Activated gamma-delta T cell treated with Interleukin-2 at 50 U/mL for 16 hours (primary cell): ENCODE results near the gene DPM2.

Experiments used
- DNase-seq: peaks from one replicate; pipeline ENCODE4 v3.0.0-alpha.2; 2020

Gene DPM2, protein sequence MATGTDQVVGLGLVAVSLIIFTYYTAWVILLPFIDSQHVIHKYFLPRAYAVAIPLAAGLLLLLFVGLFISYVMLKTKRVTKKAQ

GRCh38 chr9:127937388-127938297 lies at the start of gene DPM2:
DPM2 (minus strand) TSS chr9:127937854; CDS start chr9:127937820, 34 bp downstream.
- peak; percentile 83 for DNase-seq

DNA sequence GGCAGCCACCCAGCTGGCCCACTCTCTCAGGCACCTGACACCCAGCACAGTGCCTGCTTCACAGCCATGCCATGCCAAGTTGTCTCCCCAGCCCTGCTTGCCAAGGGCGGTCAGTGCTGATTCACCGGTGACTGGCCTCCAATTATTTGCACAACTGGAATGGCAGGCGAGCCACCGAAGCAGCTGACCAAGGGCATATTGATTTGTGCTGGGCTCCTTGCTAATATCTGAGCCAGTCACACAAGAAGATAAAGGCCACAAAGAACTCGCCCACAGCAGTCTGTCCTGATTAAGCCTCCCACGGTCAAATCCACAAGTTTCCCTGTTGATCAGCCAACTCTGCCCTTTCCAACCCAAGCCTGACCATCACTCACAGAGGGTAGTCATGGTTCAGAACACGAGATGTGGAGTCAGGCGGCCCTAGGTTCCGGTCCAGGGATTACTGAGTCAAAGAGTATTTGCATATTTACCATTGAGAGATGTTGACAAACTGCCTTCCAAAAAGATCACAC lies 49.5 kb upstream of the DPM2 start:
- DNase-seq, result no peak

DNA sequence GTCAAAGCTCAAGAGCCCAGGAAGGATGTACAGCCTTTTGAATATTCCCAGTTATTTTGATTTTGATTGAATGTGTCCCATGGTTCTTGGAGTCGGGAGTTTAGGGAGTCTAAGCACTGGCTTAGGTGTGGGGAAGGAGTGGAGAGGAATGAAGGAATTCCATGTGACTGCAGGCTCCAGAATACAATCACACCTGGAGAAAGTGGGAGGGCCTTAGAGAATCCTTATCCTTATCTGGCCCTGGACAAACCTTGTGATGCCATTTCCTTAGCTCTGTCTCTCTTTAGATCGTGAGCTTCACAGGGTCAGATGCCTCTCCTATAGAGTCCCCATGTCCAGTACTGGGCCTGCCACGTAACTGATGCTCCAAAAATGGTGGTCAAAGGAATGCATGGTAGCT lies 47.4 kb upstream of the DPM2 start:
- no peak for DNase-seq

DNA sequence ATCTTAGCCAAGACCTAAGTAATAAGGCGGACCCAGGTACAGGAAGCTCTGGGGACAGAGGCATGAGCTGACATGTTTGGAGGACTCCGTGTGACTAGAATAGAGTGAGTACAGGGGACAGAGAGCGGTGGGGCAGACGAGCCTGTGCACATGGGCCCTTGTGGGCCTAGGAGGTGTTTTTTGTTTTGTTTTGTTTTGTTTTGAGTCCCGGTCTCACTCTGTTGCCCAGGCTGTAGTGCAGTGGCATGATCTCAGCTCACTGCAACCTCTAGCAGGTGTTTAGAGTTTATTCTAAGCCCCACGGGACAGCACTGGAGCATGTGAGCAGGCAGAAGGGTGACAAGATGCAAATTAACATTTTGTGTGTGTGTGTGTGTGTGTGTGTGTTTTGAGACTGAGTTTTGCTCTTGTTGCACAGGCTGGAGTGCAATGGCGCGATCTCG lies 46.2 kb upstream of the DPM2 start:
- DNase-seq, result no peak

DNA sequence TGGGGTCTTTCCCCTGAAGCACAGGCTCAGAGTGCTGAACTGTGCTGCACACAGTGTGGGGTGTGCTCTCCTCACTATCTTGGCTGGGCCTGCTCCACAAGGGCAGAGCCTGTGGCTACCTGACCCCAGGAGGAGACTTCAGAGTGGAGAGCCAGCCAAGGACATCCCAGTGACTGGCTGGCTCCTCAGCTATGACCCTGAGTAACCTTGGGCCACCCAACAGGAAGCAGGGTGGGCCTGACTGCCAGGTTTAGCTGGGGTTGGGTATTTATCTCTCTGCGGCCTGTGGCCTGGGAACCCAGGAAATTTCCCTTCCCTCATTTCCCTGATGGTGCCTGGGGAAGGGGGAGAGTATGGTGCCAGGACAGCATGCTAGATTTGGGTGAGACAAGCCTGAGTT lies 45.3 kb upstream of the DPM2 start:
- DNase-seq, result no peak

DNA sequence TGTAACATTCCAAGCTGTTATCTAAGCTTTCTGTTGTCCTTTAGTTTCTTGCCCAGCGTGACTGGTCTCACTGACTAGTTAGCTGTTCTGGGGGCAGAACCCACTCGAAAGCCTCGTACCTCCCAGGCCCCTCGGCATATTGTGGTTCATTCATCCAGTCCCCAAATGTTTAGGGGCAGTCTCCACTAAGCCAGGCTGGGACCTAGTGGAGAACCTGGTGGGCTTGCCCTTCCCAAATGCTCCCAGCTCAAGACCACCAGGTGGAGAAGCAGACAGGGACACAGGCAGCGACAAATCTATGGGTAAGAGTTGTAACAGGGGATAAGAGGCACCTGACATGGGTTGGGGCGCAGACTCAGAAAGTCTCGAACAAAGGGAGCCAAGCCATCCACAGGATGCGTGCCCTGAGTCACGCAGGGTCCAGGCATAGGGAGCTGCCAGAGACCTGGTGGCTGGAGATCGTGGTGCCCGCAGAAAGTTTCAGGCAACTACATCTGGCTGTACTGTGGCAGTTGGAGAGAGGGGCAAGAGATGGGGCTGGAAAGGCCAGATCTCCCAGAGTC lies 44.0 kb upstream of the DPM2 start:
- DNase-seq, result no peak

- DNase-seq, result peak; percentile 97
These were observed 43.3 kb upstream of the DPM2 start, which contains the start of gene EEIG1 for GRCh38 chr9:127980706-127981558. EEIG1 (minus strand) TSS chr9:127980989; CDS start chr9:127980137, 852 bp downstream.

- peak; percentile 51 for DNase-seq
These were observed 42.5 kb upstream of the DPM2 start for GRCh38 chr9:127980060-127980705.

DNA sequence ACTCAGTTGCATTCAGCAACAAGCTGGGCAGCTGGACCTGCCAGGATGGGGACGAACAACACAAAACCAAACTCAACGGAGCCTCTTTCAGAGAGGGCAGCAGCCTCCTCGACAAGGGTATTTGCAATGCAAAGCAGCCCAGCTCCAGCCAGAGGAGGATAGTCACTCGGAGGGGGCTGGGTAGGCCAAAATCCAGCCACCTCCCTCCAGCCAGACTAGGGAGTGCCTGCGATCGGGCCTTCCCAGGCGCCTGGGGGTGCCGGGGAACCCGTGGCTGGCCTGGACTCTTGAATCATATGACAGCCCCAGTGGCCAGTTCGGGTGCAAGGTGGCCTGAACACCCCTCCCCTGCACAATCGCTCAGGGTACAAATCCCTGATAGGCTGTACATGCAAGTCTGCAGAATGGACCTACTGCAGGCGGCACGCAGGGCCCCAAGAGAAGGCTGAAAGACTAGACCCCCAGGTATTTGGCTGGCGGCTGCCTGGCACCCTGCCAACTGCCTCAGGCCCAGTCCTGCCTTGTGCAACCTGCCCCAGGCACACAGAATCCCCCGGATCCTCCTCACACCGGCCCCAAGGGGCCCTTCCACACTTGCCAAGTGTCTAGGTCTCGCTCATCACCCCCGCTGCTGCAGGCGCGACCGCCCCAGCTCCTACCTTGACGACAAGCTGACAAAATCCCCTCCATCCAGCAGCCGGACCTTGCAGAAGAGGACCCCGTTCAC lies 41.8 kb upstream of the DPM2 start:
- peak; percentile 43 for DNase-seq

DNA sequence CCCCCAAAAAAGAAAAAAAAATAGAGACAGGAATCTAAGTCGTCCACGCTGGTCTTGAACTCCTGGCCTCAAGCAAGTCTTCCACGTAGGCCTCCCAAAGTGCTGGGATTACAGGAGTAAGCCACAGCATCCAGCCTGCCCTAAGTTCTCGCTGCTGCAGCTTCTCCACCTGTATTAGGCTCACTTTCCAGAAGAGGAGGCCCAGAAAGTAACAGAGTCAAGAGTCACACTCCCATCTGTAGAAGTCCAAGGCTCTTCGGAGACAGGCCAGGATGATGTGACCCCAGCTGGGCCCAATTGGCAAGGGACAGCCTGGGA lies 41.3 kb upstream of the DPM2 start:
- DNase-seq, result no peak

- no peak for DNase-seq
These were observed 40.4 kb upstream of the DPM2 start for GRCh38 chr9:127977884-127978647.

DNA sequence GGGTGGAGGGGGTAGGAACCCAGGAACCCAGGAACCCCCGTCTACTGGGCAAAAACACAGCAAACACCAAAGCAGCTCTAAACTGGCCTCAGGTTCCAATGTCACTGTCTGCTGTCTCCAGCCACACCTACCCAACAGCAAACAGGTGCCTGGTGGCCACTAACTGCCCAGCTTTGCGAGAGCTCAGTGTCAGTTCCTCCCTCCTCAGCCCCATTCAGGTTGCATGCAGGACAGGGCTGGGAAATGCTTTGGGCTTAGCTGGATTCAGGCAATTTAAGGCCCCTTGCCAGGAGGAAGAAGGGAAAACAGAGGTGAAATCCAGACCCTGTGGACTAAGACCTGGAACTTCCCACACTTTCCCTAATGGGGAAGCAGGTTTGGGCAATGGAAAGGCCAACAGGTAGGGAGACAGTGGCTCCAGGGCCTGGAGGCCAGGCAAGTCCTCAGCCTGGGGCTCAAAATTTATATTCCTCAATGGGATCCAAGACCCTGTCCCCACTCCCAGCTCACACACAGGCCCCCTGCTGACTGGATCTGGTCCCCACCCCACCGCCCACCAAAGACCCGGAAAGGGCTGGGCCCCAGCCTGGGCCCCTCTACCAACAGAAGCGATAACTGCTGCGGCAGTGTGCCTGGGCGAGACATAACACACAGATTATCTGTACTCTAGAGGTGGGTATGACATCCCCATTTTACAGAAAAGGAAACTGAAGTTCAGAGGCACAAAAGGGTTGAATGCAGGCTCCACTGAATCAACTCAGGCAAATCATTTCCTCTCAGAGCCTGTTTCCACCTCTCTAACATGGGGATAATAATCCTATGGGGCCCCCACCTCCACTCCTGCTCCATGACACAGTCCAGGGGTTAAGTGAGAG lies 39.6 kb upstream of the DPM2 start:
- no peak for DNase-seq

DNA sequence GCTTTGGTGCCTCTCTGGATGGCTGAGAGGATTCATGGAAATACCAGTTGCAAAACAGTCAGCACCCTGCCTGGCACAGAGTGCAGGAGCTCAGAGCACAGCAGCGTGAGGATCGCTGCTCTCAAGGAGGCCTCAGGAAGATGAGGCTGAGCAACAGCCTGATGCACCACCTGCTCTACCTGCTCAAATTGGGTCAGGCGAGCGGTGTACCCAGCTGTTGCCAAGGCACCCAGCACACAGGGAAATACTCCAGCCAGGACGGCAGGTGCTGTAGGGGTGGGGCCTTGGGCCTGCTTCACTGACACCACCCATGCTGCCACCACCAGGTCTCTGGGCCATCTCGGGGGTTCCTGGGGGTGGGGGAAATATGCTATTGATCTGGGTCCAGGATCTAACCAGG lies 38.8 kb upstream of the DPM2 start:
- no peak for DNase-seq

- no peak for DNase-seq
These were observed 38.0 kb upstream of the DPM2 start for GRCh38 chr9:127975376-127976315.

DNA sequence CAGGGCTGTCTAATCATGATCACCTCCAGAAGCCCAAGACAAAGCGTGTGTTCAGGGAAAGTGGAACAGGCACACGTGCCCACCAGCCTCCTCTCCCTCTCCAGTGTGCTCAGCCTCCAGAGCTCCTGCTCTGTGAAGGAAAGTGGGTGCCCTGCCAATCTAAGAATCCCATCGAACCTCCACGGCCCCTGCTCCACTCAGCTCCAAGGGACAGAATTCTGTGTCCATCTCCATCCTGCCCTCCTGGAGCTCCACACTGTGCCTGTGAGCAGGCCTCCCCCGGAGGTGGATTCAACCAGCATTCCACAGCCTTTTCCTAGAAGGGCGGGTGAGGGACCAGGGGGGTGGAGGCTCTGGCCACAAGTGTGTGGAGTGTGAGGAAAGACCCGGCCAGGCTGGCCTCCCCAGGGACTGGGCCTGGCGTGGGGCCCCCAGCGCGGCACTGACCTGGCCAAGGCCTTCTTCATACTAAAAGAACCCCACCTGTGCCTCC lies 37.2 kb upstream of the DPM2 start:
- no peak for DNase-seq

DNA sequence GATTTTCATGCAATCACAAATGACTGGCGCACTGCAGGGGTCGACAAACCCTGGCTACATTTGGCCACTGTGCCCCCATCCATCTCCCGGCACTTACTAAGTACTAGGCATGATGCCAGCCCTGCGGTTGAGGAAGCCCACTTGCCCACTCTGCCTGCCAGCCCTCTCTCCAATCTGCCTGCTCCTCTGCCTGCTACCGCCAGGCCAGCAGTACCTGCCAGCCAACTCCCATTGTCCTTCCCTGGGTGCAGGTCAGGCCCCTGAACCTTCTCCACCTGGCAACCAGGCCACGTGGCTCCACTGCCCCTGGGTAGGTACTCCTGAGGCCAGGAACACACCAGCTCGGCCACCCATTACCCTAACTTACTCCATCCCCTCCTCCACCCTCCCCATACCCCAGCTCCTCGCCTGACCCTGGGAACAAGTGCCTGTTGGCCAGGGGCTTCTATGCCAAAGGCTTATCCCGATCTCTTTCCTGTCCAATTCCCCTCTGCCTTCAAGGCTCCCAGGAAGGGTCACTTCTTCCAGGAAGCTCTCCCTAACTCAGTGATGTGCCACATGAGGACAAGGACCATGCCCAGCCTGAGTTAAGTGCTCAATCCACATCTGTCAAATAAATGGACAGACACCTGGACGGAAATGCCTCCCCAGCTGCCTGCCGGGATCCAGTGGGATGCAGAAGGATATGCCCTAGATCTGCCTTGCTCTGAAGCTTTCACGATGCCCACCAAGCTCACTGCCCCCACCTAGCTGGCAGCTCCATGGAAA lies 36.5 kb upstream of the DPM2 start:
- peak; percentile 6 for DNase-seq

- DNase-seq, result peak; percentile 8
These were observed 35.7 kb upstream of the DPM2 start for GRCh38 chr9:127973169-127974000.
